ENCODE measurements around the gene LUC7L3.
A peak's percentile ranks its signal among the peaks of the same experiment; 100 is the strongest.

Gene LUC7L3

DNA sequence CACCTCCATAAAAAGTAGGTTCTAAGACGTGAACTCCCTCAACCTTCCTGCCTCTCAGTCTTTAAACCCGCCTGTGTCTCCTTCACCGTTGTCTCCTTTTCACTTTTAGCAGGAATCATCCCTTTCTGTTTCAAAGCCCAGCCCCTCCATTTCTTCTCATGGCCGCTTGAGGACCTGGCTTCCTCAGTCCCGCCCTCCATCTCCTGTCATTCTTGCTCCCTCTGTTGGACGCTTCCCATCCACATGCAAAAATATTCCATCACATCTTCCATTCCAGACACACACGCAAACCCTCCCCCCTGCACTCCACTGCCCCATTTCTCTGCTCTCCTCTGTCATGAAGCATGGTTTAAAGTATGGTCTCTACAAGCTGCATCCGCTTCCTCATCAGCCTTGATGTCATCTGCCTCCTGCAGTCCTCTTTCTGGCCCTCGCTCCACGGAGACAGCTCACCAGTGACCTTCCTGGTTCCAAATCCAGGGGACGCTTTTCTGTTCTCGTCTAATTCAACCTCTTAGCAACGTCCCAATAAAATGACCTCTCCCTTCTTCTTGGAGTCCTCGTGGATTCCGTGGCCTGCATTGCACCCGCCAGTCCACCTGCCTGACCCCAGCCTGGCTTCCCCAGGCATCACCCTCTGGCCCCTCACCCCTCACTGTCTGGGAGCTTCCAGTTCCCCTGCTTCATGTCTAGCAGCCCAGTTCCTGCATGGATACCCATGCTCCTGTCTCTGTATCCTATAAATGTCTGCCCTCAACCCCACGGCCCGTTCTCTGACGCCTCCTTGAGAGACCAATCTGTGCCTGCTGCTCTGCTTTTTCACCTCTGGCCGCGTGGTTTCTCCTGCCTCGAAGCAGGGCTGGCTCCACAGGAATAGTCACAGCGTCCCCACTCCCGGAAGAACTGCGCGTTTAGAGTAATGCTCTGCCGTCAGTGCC lies 37.9 kb upstream of the LUC7L3 start (continued):
- TF ChIP-seq, protein P1, sequence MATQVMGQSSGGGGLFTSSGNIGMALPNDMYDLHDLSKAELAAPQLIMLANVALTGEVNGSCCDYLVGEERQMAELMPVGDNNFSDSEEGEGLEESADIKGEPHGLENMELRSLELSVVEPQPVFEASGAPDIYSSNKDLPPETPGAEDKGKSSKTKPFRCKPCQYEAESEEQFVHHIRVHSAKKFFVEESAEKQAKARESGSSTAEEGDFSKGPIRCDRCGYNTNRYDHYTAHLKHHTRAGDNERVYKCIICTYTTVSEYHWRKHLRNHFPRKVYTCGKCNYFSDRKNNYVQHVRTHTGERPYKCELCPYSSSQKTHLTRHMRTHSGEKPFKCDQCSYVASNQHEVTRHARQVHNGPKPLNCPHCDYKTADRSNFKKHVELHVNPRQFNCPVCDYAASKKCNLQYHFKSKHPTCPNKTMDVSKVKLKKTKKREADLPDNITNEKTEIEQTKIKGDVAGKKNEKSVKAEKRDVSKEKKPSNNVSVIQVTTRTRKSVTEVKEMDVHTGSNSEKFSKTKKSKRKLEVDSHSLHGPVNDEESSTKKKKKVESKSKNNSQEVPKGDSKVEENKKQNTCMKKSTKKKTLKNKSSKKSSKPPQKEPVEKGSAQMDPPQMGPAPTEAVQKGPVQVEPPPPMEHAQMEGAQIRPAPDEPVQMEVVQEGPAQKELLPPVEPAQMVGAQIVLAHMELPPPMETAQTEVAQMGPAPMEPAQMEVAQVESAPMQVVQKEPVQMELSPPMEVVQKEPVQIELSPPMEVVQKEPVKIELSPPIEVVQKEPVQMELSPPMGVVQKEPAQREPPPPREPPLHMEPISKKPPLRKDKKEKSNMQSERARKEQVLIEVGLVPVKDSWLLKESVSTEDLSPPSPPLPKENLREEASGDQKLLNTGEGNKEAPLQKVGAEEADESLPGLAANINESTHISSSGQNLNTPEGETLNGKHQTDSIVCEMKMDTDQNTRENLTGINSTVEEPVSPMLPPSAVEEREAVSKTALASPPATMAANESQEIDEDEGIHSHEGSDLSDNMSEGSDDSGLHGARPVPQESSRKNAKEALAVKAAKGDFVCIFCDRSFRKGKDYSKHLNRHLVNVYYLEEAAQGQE (tag by site-specific recombination; IDR thresholded peaks at IDR 0.05) = no peak
- TF ChIP-seq, protein P2, sequence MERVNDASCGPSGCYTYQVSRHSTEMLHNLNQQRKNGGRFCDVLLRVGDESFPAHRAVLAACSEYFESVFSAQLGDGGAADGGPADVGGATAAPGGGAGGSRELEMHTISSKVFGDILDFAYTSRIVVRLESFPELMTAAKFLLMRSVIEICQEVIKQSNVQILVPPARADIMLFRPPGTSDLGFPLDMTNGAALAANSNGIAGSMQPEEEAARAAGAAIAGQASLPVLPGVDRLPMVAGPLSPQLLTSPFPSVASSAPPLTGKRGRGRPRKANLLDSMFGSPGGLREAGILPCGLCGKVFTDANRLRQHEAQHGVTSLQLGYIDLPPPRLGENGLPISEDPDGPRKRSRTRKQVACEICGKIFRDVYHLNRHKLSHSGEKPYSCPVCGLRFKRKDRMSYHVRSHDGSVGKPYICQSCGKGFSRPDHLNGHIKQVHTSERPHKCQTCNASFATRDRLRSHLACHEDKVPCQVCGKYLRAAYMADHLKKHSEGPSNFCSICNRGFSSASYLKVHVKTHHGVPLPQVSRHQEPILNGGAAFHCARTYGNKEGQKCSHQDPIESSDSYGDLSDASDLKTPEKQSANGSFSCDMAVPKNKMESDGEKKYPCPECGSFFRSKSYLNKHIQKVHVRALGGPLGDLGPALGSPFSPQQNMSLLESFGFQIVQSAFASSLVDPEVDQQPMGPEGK (tag by site-specific recombination; IDR thresholded peaks at IDR 0.05) = 0 out of 2 replicates have a peak, but pooled peaks have one; percentile 25
- TF ChIP-seq ZSCAN16 (tag by site-specific recombination; IDR thresholded peaks at IDR 0.05) (no peak), ZNF529 (tag by site-specific recombination; IDR thresholded peaks at IDR 0.05; ENCODE audit: insufficient replicate concordance) (no peak), ZNF571 (tag by site-specific recombination; IDR thresholded peaks at IDR 0.05) (no peak), YY2 (tag by site-specific recombination; IDR thresholded peaks at IDR 0.05) (peak; percentile 73; the same call in 1 of the 2 replicates), ZNF626 (tag by site-specific recombination; IDR thresholded peaks at IDR 0.05) (no peak), ZNF169 (tag by site-specific recombination; IDR thresholded peaks at IDR 0.05) (no peak), ZBTB21 (tag by site-specific recombination; IDR thresholded peaks at IDR 0.05) (no peak), MEIS1 (CRISPR knock-in tag; IDR thresholded peaks at IDR 0.05; ENCODE audit: borderline replicate concordance) (no peak), ZNF184 (tag by site-specific recombination; IDR thresholded peaks at IDR 0.05) (no peak), ZNF175 (tag by site-specific recombination; IDR thresholded peaks at IDR 0.05) (no peak), ZNF600 (tag by site-specific recombination; IDR thresholded peaks at IDR 0.05) (peak; percentile 100), TCF7L2 (IDR thresholded peaks at IDR 0.05; ENCODE audit: borderline replicate concordance, low read depth, low read length) (no peak), GFI1B (tag by site-specific recombination; IDR thresholded peaks at IDR 0.05) (no peak), WT1 (tag by site-specific recombination; IDR thresholded peaks at IDR 0.05) (no peak), ZNF768 (tag by site-specific recombination; IDR thresholded peaks at IDR 0.05) (no peak), ZBTB17 (tag by site-specific recombination; IDR thresholded peaks at IDR 0.05) (peak; percentile 55; the same call in 1 of the 2 replicates), SP2 (tag by site-specific recombination; IDR thresholded peaks at IDR 0.05) (peak; percentile 20)
- TF ChIP-seq, protein P3, sequence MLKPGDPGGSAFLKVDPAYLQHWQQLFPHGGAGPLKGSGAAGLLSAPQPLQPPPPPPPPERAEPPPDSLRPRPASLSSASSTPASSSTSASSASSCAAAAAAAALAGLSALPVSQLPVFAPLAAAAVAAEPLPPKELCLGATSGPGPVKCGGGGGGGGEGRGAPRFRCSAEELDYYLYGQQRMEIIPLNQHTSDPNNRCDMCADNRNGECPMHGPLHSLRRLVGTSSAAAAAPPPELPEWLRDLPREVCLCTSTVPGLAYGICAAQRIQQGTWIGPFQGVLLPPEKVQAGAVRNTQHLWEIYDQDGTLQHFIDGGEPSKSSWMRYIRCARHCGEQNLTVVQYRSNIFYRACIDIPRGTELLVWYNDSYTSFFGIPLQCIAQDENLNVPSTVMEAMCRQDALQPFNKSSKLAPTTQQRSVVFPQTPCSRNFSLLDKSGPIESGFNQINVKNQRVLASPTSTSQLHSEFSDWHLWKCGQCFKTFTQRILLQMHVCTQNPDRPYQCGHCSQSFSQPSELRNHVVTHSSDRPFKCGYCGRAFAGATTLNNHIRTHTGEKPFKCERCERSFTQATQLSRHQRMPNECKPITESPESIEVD (tag by site-specific recombination; IDR thresholded peaks at IDR 0.05) = no peak
- TF ChIP-seq, protein P4, sequence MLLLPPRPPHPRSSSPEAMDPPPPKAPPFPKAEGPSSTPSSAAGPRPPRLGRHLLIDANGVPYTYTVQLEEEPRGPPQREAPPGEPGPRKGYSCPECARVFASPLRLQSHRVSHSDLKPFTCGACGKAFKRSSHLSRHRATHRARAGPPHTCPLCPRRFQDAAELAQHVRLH (tag by site-specific recombination; IDR thresholded peaks at IDR 0.05) = no peak
